HFF-Myc (cell line): ENCODE measurements around the gene WLS.

ENCODE experiments used
- DNase-seq: peaks from one replicate; pipeline ENCODE4 v3.0.0-alpha.2; 2011; ENCODE audit warnings: low read depth; ENCODE audit errors: extremely low read depth
- H3K4me3 ChIP-seq: replicated peaks from 2 replicates; pipeline ENCODE4 v1.5.1; 2011; ENCODE audit warnings: low read depth, mild to moderate bottlenecking, control low read depth, low read length
- TF ChIP-seq, protein P1 (sequence below): IDR thresholded peaks from 2 replicates; pipeline ENCODE4 v1.5.1; 2012; ENCODE audit warnings: mild to moderate bottlenecking, low read depth, low read length, control low read depth; ENCODE audit errors: missing control alignments

The WLS gene

DNA sequence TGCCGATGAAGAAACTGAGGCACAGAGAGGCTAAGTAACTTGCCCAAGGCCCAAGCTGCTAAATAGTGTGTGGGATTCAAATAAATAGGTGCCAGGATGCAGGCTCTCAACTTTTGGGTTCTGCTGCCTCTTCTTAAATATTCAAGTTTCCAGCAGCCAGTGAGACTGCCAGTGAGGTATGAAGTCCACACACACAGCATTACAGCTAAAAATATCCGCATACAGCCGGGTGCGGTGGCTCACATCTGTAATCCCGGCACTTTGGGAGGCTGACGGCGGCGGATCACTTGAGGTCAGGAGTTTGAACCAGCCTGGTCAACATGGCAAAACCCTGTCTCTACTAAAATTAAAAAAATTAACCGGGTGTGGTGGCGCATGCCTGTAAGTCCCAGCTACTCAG is 103.5 kb downstream of the WLS start:
- no peak for DNase-seq
- TF ChIP-seq, protein P1, sequence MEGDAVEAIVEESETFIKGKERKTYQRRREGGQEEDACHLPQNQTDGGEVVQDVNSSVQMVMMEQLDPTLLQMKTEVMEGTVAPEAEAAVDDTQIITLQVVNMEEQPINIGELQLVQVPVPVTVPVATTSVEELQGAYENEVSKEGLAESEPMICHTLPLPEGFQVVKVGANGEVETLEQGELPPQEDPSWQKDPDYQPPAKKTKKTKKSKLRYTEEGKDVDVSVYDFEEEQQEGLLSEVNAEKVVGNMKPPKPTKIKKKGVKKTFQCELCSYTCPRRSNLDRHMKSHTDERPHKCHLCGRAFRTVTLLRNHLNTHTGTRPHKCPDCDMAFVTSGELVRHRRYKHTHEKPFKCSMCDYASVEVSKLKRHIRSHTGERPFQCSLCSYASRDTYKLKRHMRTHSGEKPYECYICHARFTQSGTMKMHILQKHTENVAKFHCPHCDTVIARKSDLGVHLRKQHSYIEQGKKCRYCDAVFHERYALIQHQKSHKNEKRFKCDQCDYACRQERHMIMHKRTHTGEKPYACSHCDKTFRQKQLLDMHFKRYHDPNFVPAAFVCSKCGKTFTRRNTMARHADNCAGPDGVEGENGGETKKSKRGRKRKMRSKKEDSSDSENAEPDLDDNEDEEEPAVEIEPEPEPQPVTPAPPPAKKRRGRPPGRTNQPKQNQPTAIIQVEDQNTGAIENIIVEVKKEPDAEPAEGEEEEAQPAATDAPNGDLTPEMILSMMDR = no peak
- H3K4me3 ChIP-seq = no peak overlapping the region

DNA sequence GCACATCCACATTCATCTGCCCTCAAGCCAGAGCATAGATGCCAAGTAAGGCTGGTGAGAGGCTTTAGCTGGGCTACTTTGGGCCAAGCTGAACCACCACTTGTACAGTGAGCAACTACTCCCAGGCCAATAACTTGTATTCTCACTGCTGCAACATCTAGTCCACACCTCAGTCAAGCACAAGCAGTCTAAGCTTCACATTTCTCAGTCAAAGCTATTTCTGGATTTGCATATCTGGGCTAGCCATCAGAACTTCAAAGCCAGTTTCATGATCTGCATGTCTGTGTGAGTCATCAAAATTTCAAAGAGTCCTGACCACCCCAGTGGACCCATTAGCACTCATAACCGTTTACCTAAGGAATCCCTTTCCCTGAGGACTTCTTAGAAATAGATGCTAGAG is 104.2 kb downstream of the WLS start:
- no peak for DNase-seq
- TF ChIP-seq, protein P1 = no peak
- H3K4me3 ChIP-seq = no peak overlapping the region

DNA sequence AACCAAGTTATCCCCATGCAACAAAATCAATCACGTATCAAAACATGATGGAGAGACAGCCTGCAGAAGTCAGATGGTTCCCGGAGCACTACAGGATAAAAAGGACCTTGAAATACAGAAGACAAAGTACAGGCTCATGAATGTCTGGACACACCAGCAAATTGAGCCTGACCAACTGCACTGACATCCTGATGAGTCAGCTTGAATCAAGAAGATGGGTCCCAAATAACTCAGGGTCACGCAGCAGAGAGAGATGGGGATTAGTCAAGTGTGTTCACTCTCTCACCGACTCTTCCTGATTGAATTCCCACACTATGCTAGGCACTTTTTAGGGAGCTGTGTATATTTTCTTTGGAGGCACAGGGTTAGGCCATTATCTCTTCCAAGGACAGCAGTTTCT is 110.8 kb downstream of the WLS start:
- DNase-seq = no peak
- TF ChIP-seq, protein P1 = no peak
- H3K4me3 ChIP-seq = no peak overlapping the region

DNA sequence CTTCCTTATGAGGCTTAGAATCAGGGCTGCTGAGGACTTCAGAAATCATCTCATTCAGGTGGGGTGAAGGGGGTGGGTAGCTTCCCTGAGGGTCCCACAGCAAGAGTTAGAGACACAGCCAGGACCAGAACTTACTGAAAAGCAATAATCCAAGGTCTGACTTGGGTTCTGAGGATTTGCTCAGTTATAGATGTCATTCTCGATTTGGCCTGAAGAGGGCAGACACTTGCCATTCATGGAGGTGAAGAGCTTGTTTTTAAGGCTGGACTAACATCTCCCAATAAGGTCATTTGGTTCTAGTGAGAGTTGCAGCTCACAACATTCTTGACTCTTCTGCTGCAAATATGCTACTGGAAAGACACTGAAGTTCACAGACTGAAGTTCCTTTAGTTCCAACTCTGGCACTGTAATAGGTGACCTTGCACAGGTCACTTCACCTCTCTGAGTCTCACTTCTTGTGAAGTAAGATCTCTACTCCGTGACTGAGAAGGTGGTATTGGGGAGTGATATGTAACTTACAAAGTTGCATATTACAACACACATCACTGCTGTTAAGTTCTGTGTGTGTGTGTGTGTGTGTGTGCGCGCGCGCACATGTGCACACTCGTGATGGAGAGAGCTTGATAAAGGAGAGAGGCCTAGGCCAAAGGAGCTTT is 112.1 kb downstream of the WLS start:
- peak; percentile 74 for DNase-seq
- TF ChIP-seq, protein P1 = peak; percentile 66
- H3K4me3 ChIP-seq = no peak overlapping the region

DNA sequence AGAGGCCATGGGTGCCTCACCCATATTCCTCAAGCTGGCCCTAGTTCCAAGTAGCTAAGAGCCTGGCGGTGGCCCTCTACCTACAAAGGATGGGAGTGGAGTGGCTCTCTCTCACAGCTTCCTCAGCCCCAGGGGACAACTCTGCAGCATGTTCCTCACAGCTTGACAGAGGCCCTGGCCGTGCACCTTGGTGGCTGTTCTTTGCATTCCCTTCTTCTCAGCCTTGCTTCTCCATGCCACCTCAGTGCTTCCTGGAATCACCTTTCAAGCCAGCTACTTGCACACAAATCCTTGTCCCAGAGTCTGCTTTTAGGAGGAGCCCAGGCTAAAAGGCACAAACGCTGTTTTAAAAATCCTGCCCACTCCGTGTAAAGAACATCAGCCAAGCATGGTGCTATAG is 112.9 kb downstream of the WLS start:
- H3K4me3 ChIP-seq = no peak overlapping the region
- DNase-seq = no peak
- TF ChIP-seq, protein P1 = no peak

DNA sequence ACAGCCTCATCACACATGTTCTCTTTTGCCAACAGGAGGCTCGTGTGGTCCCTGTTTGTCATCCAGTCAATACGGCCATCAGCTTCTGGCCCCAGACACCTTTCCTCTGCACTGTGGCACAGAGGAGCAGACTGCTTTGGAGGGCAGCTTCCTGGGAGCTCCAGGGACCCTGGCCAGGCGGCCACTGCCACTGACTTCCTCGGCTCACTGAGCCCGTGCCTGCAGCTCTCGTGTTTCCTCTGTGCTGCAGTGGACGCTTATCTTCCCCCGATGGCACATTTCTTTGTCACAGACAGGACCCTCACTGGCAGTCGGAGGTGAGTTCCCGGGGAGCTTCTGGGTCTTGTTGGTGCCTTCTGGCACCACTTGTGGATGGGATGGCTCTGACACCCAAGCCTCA is 114.9 kb downstream of the WLS start:
- no peak overlapping the region for H3K4me3 ChIP-seq
- TF ChIP-seq, protein P1 = no peak
- no peak for DNase-seq

DNA sequence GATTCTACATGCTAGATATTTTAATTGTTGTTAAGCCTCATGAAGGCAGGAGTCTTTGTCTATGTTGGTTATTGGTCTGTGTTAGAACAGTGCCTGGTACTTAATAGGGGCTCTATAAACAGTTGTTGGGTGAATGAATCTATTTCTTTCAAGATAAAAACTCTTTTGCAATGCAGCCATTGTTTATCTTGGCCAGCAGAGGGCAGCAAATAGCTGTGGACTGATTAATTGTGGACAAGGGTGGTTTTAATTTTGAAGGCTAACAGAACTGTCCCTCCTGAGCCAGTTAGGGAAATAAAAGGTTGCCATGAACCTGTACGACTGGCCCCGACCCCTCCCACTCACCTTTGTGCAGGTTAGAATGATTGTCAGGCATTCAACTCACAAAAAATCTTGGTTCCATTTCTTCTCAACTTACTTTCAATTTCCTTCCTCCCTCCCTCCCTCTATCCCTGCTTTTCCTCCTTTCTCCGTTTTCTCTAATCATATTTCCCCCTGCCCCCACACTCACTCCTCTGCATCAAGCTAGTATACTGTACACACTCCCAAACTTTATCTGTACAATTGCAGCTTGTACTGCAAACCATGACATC is 115.6 kb downstream of the WLS start:
- DNase-seq = no peak
- H3K4me3 ChIP-seq = no peak overlapping the region
- TF ChIP-seq, protein P1 = peak; percentile 75
